ENCODE data around the gene METTL1. TPM values are rescaled to one million over a fixed set of nuclear protein-coding genes. Genes with fewer than 3 reads are reported as not detected.

Gene METTL1
- total RNA-seq, 6 donors from 2014 or later: 1.3 to 30.2 (median 16.9) TPM

GRCh38 chr12:57737467-57738460, 34.1 kb downstream of the METTL1 start:
- H3K27ac ChIP-seq: no peak overlapping the region
- peak in 1 of 2 donors; percentile 7 for ATAC-seq (ENCODE audit: low FRiP score in 2 of 2)
- H3K4me1 ChIP-seq: peaks cover 26 to 50% (median 36%) of the 10 kb centered on the region in 4 donors
- peaks cover 0 to 4% (median 0%) of the 10 kb centered on the region in 4 donors for H3K36me3 ChIP-seq
- peaks cover 1 to 50% (median 22%) of the 10 kb centered on the region in 4 donors for H3K27me3 ChIP-seq
- no peaks in the 10 kb centered on the region for H3K9me3 ChIP-seq
- TF ChIP-seq POLR2AphosphoS5 (IDR thresholded peaks at IDR 0.05): no peak
- TF ChIP-seq EP300 (IDR thresholded peaks at IDR 0.05): no peak
- TF ChIP-seq CTCF (IDR thresholded peaks at IDR 0.05): peak in 2 of 6 experiments; percentile 6 to 12
- no peak for TF ChIP-seq POLR2A (IDR thresholded peaks at IDR 0.05)
- DNase-seq: peak in 1 of 2 donors; percentile 85
- WGBS, 2 donors: 40 to 65% methylated on average over 36 to 45 of the region's 110 CpGs
- H3K4me3 ChIP-seq: peak overlapping the region in 3 of 4 donors; percentile 21 to 38 (median 38)

- TF ChIP-seq EP300 (IDR thresholded peaks at IDR 0.05) (no peak), CTCF (IDR thresholded peaks at IDR 0.05) (no peak), POLR2AphosphoS5 (IDR thresholded peaks at IDR 0.05) (no peak), POLR2A (IDR thresholded peaks at IDR 0.05) (no peak)
- DNase-seq (peak in 1 of 2 donors; percentile 81), ATAC-seq (ENCODE audit: low FRiP score in 2 of 2) (no peak)
- Histone ChIP-seq H3K27me3 (peaks cover 1 to 50% (median 22%) of the 10 kb centered on the region in 4 donors), H3K27ac (no peak overlapping the region), H3K4me1 (peaks cover 26 to 50% (median 36%) of the 10 kb centered on the region in 4 donors), H3K4me3 (peak overlapping the region in 2 of 4 donors; percentile 21 to 38), H3K36me3 (peaks cover 0 to 4% (median 0%) of the 10 kb centered on the region in 4 donors), H3K9me3 (no peaks in the 10 kb centered on the region)
- WGBS, 2 donors: 43 to 45% methylated on average over 22 to 30 of the region's 31 CpGs
Measured at GRCh38 chr12:57736741-57737466, 35.0 kb downstream of the METTL1 start.

GRCh38 chr12:57735952-57736740, 35.8 kb downstream of the METTL1 start:
- Histone ChIP-seq H3K4me3 (peak overlapping the region in 1 of 4 donors; percentile 8), H3K36me3 (peaks cover 0 to 4% (median 1%) of the 10 kb centered on the region in 4 donors), H3K4me1 (peaks cover 26 to 49% (median 36%) of the 10 kb centered on the region in 4 donors), H3K27me3 (peaks cover 1 to 50% (median 22%) of the 10 kb centered on the region in 4 donors), H3K27ac (no peak overlapping the region), H3K9me3 (no peaks in the 10 kb centered on the region)
- 37 to 52% methylated on average over 29 to 49 of the region's 49 CpGs for WGBS, 2 donors
- peak in 1 of 2 donors; percentile 85 for DNase-seq
- TF ChIP-seq CTCF (IDR thresholded peaks at IDR 0.05): no peak
- no peak for TF ChIP-seq POLR2AphosphoS5 (IDR thresholded peaks at IDR 0.05)
- TF ChIP-seq EP300 (IDR thresholded peaks at IDR 0.05): no peak
- no peak for TF ChIP-seq POLR2A (IDR thresholded peaks at IDR 0.05)
- peak in 1 of 2 donors; percentile 18 for ATAC-seq (ENCODE audit: low FRiP score in 2 of 2)

GRCh38 chr12:57735198-57735855, 36.6 kb downstream of the METTL1 start:
- Histone ChIP-seq H3K4me1 (peaks cover 26 to 43% (median 34%) of the 10 kb centered on the region in 4 donors), H3K36me3 (peaks cover 0 to 8% (median 1%) of the 10 kb centered on the region in 4 donors), H3K4me3 (peak overlapping the region in 1 of 4 donors; percentile 8), H3K27me3 (peaks cover 1 to 50% (median 20%) of the 10 kb centered on the region in 4 donors), H3K9me3 (no peaks in the 10 kb centered on the region), H3K27ac (no peak overlapping the region)
- DNase-seq: no peak
- WGBS, 2 donors: 39 to 41% methylated on average over 7 to 8 of the region's 8 CpGs
- no peak for TF ChIP-seq EP300 (IDR thresholded peaks at IDR 0.05)
- no peak for ATAC-seq (ENCODE audit: low FRiP score in 2 of 2)
